Lower leg skin (tissue), 4 donors: Measurements from ENCODE around the gene RNU11. TPM values are rescaled to one million over a fixed set of nuclear protein-coding genes. Genes with fewer than 3 reads are reported as not detected.

Source experiments
- DNase-seq, 2 donors: peaks; one replicate each; pipeline ENCODE4 v3.0.0-alpha.2; 2019; ENCODE audit warnings: low spot score in 2 of 2
- H3K4me3 ChIP-seq: fragments of 200-600 bp; sonication (generic); 2 replicates; pipeline ENCODE4 v1.5.1; 2017; ENCODE audit warnings: mild to moderate bottlenecking, low read depth; ENCODE audit not compliant: poor library complexity, severe bottlenecking
- CTCF ChIP-seq, 3 donors: fragments of 450-650 bp; IDR thresholded peaks; one replicate each; pipeline ENCODE4 v1.5.1; 2016; ENCODE audit warnings: antibody characterized with exemption in 3 of 3, mild to moderate bottlenecking in 3 of 3, moderate library complexity in 2 of 3
- POLR2A ChIP-seq, 2 donors: fragments of 450-650 bp; IDR thresholded peaks; one replicate each; pipeline ENCODE4 v1.6.1; 2016 to 2017; ENCODE audit warnings: antibody characterized with exemption in 2 of 2, mild to moderate bottlenecking in 1 of 2, moderate library complexity in 1 of 2
- WGBS, 2 donors: methylation state at CpG; one replicate each; pipeline ENCODE4 v1.1.5; 2018; 5-methylcytosine and 5-hydroxymethylcytosine counted together
- intact Hi-C: fragments of 100-400 bp; cut with DNase I; formaldehyde crosslinking; loops from one replicate; pipeline ENCODE4 v1.15.0; 2023; ENCODE audit warnings: low total_unique reads
- total RNA-seq, 4 donors: library from RNA; depleted of rRNA; stranded (reverse); fragments of >200 nt; gene quantifications; one replicate each; pipeline ENCODE4 v1.1.0, GENCODE V29; 2016

Gene RNU11
- total RNA-seq = not detected

GRCh38 chr1:28648474-28649198 is at the start of gene RNU11:
Gene RNU11, plus strand, starts transcription at chr1:28648600.
- intact Hi-C loops = loop anchor here (10.0 kb wide), 1 partner anchor 126 kb away; no protein-coding TSS in a partner anchor
- WGBS, 2 donors = 1% methylated on average over 28 of the region's 28 CpGs
- peak within 1 kb of the TSS; percentile 2 for H3K4me3 ChIP-seq
- TF ChIP-seq CTCF (IDR thresholded peaks at IDR 0.05) (no peak), POLR2A (IDR thresholded peaks at IDR 0.05) (peak in 1 of 2 donors; percentile 100)
- DNase-seq = peak; percentile 87 to 97

GRCh38 chr1:28601696-28602095 is 46.7 kb upstream of the RNU11 start:
- H3K4me3 ChIP-seq = no peak overlapping the region
- 46 to 49% methylated on average over 3 of the region's 3 CpGs for WGBS, 2 donors
- DNase-seq = no peak
- intact Hi-C loops = no loop called here
- TF ChIP-seq POLR2A (IDR thresholded peaks at IDR 0.05) (no peak), CTCF (IDR thresholded peaks at IDR 0.05) (no peak)

GRCh38 chr1:28602536-28603439 is 45.6 kb upstream of the RNU11 start:
- TF ChIP-seq CTCF (IDR thresholded peaks at IDR 0.05) (no peak), POLR2A (IDR thresholded peaks at IDR 0.05) (no peak)
- H3K4me3 ChIP-seq = no peak overlapping the region
- intact Hi-C loops = no loop called here
- WGBS, 2 donors = 64 to 67% methylated on average over 15 of the region's 15 CpGs
- DNase-seq = peak in 1 of 2 donors; percentile 52

- no peak for TF ChIP-seq CTCF (IDR thresholded peaks at IDR 0.05)
- no peak for TF ChIP-seq POLR2A (IDR thresholded peaks at IDR 0.05)
- H3K4me3 ChIP-seq = no peak overlapping the region
- intact Hi-C loops = no loop called here
- whole genome bisulfite sequencing, 2 donors = 85 to 87% methylated on average over 5 of the region's 5 CpGs
- DNase-seq = no peak
These were observed 44.0 kb upstream of the RNU11 start for GRCh38 chr1:28604411-28604810.

- intact Hi-C loops = no loop called here
- H3K4me3 ChIP-seq = no peak overlapping the region
- DNase-seq = no peak
- TF ChIP-seq POLR2A (IDR thresholded peaks at IDR 0.05) (no peak), CTCF (IDR thresholded peaks at IDR 0.05) (no peak)
- WGBS, 2 donors = 91 to 93% methylated on average over 6 of the region's 6 CpGs
These were observed 43.4 kb upstream of the RNU11 start for GRCh38 chr1:28604962-28605361.
